D721Med (cell line): ENCODE measurements around the gene CNFN.

Experiments used
- DNase-seq: peaks from one replicate; pipeline ENCODE4 v3.0.0; 2011; ENCODE audit warnings: low spot score; ENCODE audit not compliant: insufficient read length
- FAIRE-seq: peaks from 2 replicates; lab custom pipeline; 2011; peaks lifted over from hg19 to GRCh38; lab: Jason Lieb, UNC
- CTCF ChIP-seq: IDR thresholded peaks from 2 replicates; pipeline ENCODE4 v1.5.1; 2012; ENCODE audit warnings: mild to moderate bottlenecking, control low read depth; ENCODE audit not compliant: insufficient read depth; ENCODE audit errors: missing control alignments

CNFN gene

DNA sequence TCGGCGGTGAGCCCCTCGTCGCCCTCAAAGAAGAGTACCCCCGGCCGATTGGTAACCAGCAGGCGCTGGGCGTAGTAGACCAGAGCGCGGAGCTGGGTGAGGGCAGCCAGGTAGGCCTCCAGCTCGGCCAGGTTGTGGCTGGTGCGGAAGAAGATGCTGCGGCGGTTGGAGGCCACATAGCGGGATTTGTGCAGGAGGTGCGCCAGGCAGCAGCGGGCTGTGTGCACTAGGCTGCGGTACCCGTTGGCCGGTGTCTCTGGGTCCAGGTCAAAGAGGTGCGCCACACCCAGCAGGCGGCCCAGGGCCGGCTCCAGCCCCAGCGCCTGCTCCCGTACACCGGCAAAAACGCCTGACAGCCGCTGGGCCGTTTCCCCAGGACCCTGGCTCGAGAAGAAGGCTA is 20.3 kb upstream of the CNFN start:
- DNase-seq = no peak
- FAIRE-seq = no peak
- no peak for TF ChIP-seq CTCF

DNA sequence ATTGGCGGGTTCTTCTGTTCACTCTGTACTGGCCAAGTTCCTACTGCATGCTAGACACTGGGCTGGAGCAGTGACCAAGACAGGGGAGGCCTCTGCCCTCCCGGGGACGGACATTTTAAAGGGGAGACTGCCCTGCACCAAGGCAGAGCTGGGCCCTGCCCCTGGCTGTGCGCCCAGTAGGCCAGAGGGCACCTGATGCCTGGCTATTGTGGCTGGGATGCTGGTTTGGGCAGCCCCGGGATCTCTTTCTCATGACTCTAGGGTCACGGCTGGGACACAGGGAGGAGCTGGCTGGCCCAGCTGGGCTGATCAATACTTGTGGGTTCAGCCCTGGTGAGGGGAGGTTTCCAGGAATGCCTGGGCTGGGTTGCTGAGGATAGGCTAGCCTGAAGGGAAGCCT is 19.4 kb upstream of the CNFN start:
- FAIRE-seq = no peak
- no peak for TF ChIP-seq CTCF
- DNase-seq = no peak

GRCh38 chr19:42407816-42408175 is 17.7 kb upstream of the CNFN start:
- no peak for TF ChIP-seq CTCF
- DNase-seq (no peak), FAIRE-seq (no peak)

DNA sequence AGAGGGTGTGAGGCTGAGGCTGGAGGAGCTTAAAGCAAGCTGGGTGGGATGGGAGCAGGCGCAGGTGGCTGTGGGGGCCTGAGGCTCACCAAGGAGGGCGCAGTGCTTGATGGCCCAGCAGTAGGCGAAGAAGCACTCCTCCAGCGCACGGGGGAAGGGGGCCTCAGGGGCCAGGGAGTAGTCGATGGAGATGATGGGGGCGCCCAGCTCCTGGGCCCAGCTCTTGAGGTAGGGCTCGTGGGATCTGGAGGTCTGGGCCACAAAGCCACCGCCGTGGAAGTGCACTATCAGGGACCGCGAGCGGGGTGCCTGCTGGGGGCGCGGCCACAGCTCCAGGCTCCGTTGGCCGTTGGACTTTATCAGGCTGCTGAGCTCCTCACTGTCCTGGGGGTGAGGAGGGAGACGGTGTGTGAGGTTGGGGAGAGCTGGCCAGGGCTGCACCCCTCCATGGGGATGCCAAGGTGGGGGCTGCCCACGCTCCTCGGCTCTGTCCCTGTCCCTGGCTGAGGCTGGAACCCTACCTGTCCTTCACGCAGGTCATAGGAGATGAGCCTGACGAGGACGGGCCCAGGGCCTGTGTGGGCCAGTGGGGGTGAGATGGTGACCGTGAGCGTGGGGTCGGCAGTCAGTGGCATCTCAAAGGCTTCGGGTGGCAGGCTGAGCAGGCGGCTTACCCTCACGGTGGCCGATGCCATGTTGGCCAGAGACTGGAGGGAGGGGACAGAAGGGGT is 17.2 kb upstream of the CNFN start:
- FAIRE-seq (no peak), DNase-seq (no peak)
- no peak for TF ChIP-seq CTCF

DNA sequence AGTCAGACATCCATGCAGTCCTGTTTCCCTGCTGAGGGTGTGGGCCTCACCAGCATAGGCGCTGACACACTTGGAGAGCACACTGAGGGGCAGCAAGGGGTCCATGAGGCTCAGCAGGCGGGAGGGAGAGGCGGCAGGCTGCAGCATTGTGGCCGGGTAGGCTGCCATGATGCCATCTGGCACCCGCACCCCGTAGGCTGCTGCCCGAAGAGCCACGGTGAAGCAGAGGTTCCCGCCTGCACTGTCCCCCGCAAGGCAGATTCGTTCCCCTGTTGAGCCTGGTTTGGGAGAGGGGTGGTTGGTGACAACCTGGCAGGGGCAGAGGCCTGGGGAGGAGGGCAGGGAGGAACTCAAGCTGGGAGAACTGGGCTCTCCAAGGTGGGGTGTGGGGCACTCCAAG is 16.0 kb upstream of the CNFN start:
- FAIRE-seq (no peak), DNase-seq (no peak)
- TF ChIP-seq CTCF = no peak

DNA sequence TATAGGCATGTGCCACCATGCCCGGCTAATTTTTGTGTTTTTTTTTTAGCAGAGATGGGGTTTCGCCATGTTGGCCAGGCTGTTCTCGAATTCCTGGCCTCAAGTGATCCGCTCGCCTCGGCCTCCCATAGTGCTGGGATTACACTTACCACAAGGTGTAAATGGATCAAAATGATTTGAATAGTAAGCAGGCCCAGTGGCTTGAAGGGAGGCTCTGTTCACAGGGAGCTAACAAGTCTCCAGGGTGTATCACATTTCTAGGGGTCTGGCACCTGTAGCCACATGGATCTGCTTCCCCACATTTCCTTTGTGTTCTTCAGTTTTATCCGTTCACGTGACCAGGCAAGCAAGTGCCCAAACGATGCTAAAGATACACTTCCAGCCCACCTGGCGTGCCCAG is 13.5 kb upstream of the CNFN start:
- no peak for FAIRE-seq
- no peak for DNase-seq
- no peak for TF ChIP-seq CTCF

- no peak for FAIRE-seq
- no peak for TF ChIP-seq CTCF
Measured at GRCh38 chr19:42402376-42403116, 12.4 kb upstream of the CNFN start.

More at GRCh38 chr19:42402376-42403116, 12.4 kb upstream of the CNFN start:
- no peak for DNase-seq
